OCI-LY7 (cell line): Measurements from ENCODE around the gene GOLGA8A. TPM values are rescaled to one million over a fixed set of nuclear protein-coding genes. Genes with fewer than 3 reads are reported as not detected.
"Not testable (repeated sequence)": the region's sequence is repeated elsewhere in the genome, so short reads cannot be mapped to it uniquely, and the experiment has no call there.

Experiments
- BruUV-seq: library from RNA; stranded (reverse); fragments of 400-500 nt; replicated peaks from 2 replicates; lab custom pipeline; 2021; lab: Mats Ljungman, UMichigan
- CTCF ChIA-PET: fragments of 300-600 bp; sonication (Branson Sonifier 250); formaldehyde crosslinking; loops from one replicate; lab custom pipeline; 2022; ENCODE audit warnings: antibody characterized with exemption; ENCODE audit not compliant: unreplicated experiment; lab: Charles Lee
- POLR2A ChIA-PET: fragments of 300-600 bp; sonication (Branson Sonifier 250); formaldehyde crosslinking; loops from one replicate; lab custom pipeline; 2022; ENCODE audit warnings: antibody characterized with exemption; lab: Charles Lee
- DNase-seq: peaks from one replicate; pipeline ENCODE4 v3.0.0-alpha.2; 2015; ENCODE audit warnings: low spot score
- H2AFZ ChIP-seq: fragments of 200-600 bp; sonication (generic), shearing (Covaris generic); 2 replicates; pipeline ENCODE4 v1.6.1; 2014; ENCODE audit warnings: mild to moderate bottlenecking, antibody characterized with exemption, low read length, moderate library complexity
- H3K27ac ChIP-seq: fragments of 200-600 bp; sonication (generic); 2 replicates; pipeline ENCODE4 v1.5.1; 2014; ENCODE audit warnings: mixed run types, low read depth, mild to moderate bottlenecking, moderate library complexity, low read length, inconsistent platforms; ENCODE audit not compliant: poor library complexity, severe bottlenecking
- H3K36me3 ChIP-seq: fragments of 200-600 bp; sonication (generic); 2 replicates; pipeline ENCODE4 v1.6.1; 2014; ENCODE audit warnings: mild to moderate bottlenecking, antibody characterized with exemption, low read length, moderate library complexity, mixed read lengths; ENCODE audit not compliant: insufficient read depth
- H3K4me1 ChIP-seq: fragments of 200-600 bp; sonication (generic); 2 replicates; pipeline ENCODE4 v1.5.1; 2014; ENCODE audit warnings: mild to moderate bottlenecking, low read length; ENCODE audit not compliant: insufficient read depth, poor library complexity, severe bottlenecking
- H3K4me2 ChIP-seq: fragments of 200-600 bp; sonication (generic); 2 replicates; pipeline ENCODE4 v1.6.1; 2014; ENCODE audit warnings: mild to moderate bottlenecking, low read length
- H3K4me3 ChIP-seq: fragments of 200-600 bp; sonication (generic); 2 replicates; pipeline ENCODE4 v1.5.1; 2014; ENCODE audit warnings: mild to moderate bottlenecking, low read depth, low read length; ENCODE audit not compliant: poor library complexity, severe bottlenecking
- H3K79me2 ChIP-seq: fragments of 200-600 bp; sonication (generic); 2 replicates; pipeline ENCODE4 v1.6.1; 2016; ENCODE audit warnings: low read depth, mild to moderate bottlenecking, low read length, moderate library complexity, mixed read lengths; ENCODE audit not compliant: insufficient read depth
- H3K9me2 ChIP-seq: fragments of 200-600 bp; sonication (generic); 2 replicates; pipeline ENCODE4 v1.6.1; 2016; ENCODE audit warnings: mild to moderate bottlenecking, low read length, mixed read lengths; ENCODE audit not compliant: insufficient read depth
- H3K9me3 ChIP-seq: fragments of 200-600 bp; sonication (generic); 2 replicates; pipeline ENCODE4 v1.6.1; 2014; ENCODE audit warnings: mild to moderate bottlenecking, mixed run types, low read length, mixed read lengths
- H4K20me1 ChIP-seq: fragments of 200-600 bp; sonication (generic); 2 replicates; pipeline ENCODE4 v1.6.1; 2014; ENCODE audit warnings: mild to moderate bottlenecking, antibody characterized with exemption, low read length, moderate library complexity, mixed read lengths; ENCODE audit not compliant: insufficient read depth
- intact Hi-C: fragments of 100-400 bp; cut with micrococcal nuclease; formaldehyde crosslinking; loops from one replicate; pipeline ENCODE4 v1.10.0; 2022; ENCODE audit not compliant: unreplicated experiment
- total RNA-seq, 2 experiments: library from RNA; depleted of rRNA in 1 of 2; stranded (reverse); fragments of >200 nt in 1 of 2; shearing (Covaris generic) in 1 of 2; gene quantifications; 2 replicates each; pipeline ENCODE4 v1.2.3, GENCODE V29; 2014 to 2022

The GOLGA8A gene
- total RNA-seq, 2 experiments from 2014 or later = 8.5 to 10.7 TPM

GRCh38 chr15:34423425-34424090 is 14.1 kb downstream of the GOLGA8A start:
- POLR2A ChIA-PET, H4K20me1 ChIP-seq, BruUV-seq, H3K79me2 ChIP-seq, DNase-seq, intact Hi-C loops, H3K4me1 ChIP-seq, H3K4me2 ChIP-seq, CTCF ChIA-PET, H3K9me2 ChIP-seq, H3K4me3 ChIP-seq, H2AFZ ChIP-seq, H3K9me3 ChIP-seq, H3K27ac ChIP-seq, H3K36me3 ChIP-seq: not testable (repeated sequence)

- POLR2A ChIA-PET = not testable (repeated sequence)
These were observed 16.7 kb downstream of the GOLGA8A start for GRCh38 chr15:34420953-34421352.

GRCh38 chr15:34418435-34418834 is 19.2 kb downstream of the GOLGA8A start:
- H2AFZ ChIP-seq, H3K9me2 ChIP-seq, H4K20me1 ChIP-seq, POLR2A ChIA-PET, H3K4me2 ChIP-seq, intact Hi-C loops, H3K27ac ChIP-seq, CTCF ChIA-PET, H3K4me1 ChIP-seq, BruUV-seq, H3K79me2 ChIP-seq, H3K9me3 ChIP-seq, H3K36me3 ChIP-seq, DNase-seq, H3K4me3 ChIP-seq: not testable (repeated sequence)

More at GRCh38 chr15:34420953-34421352, 16.7 kb downstream of the GOLGA8A start:
- H3K4me3 ChIP-seq, H3K79me2 ChIP-seq, CTCF ChIA-PET, H3K4me1 ChIP-seq, H3K27ac ChIP-seq, H3K9me2 ChIP-seq, H3K36me3 ChIP-seq, BruUV-seq, H2AFZ ChIP-seq, intact Hi-C loops, H3K4me2 ChIP-seq, DNase-seq, H4K20me1 ChIP-seq, H3K9me3 ChIP-seq: not testable (repeated sequence)

- H3K36me3 ChIP-seq, H4K20me1 ChIP-seq, POLR2A ChIA-PET, H3K4me2 ChIP-seq, H3K4me3 ChIP-seq, H3K79me2 ChIP-seq, H2AFZ ChIP-seq, CTCF ChIA-PET, DNase-seq, intact Hi-C loops, BruUV-seq, H3K9me2 ChIP-seq, H3K9me3 ChIP-seq, H3K27ac ChIP-seq, H3K4me1 ChIP-seq: not testable (repeated sequence)
These were observed 28.1 kb downstream of the GOLGA8A start for GRCh38 chr15:34409511-34409910.

GRCh38 chr15:34408973-34409372 is 28.6 kb downstream of the GOLGA8A start:
- H3K4me1 ChIP-seq, H3K36me3 ChIP-seq, intact Hi-C loops, DNase-seq, H3K9me3 ChIP-seq, H3K79me2 ChIP-seq, H2AFZ ChIP-seq, BruUV-seq, H3K4me2 ChIP-seq, H4K20me1 ChIP-seq, H3K27ac ChIP-seq, H3K9me2 ChIP-seq, CTCF ChIA-PET, POLR2A ChIA-PET, H3K4me3 ChIP-seq: not testable (repeated sequence)

- H3K36me3 ChIP-seq, H3K9me3 ChIP-seq, DNase-seq, H2AFZ ChIP-seq, BruUV-seq, H3K4me3 ChIP-seq, H3K4me1 ChIP-seq, CTCF ChIA-PET, POLR2A ChIA-PET, H3K9me2 ChIP-seq, H3K4me2 ChIP-seq, intact Hi-C loops, H3K27ac ChIP-seq, H4K20me1 ChIP-seq, H3K79me2 ChIP-seq: not testable (repeated sequence)
These were observed 33.7 kb downstream of the GOLGA8A start for GRCh38 chr15:34403899-34404298.
